Measurements from ENCODE around the gene FCER2. TPM values are rescaled to one million over a fixed set of nuclear protein-coding genes. Genes with fewer than 3 reads are reported as not detected.
A peak's percentile ranks its signal among the peaks of the same experiment; 100 is the strongest.
"Not testable (repeated sequence)": the region's sequence is repeated elsewhere in the genome, so short reads cannot be mapped to it uniquely, and the experiment has no call there.

Gene FCER2
- under 1 TPM in 3 of 4 donors, not detected in 1; 0.15 to 0.29 (median 0.17) TPM for polyA plus RNA-seq (ENCODE audit: insufficient read length in 4 of 4)

GRCh38 chr19:7701654-7702457 lies at the start of gene FCER2:
Gene FCER2 (minus strand): TSS chr19:7702131. CDS start chr19:7699760, 2,371 bp downstream.
- DNase-seq (ENCODE audit: low read depth in 4 of 4, low spot score in 3 of 4), result no peak

GRCh38 chr19:7751157-7751783 lies 49.3 kb upstream of the FCER2 start:
- DNase-seq (ENCODE audit: low read depth in 4 of 4, low spot score in 3 of 4), result no peak

- DNase-seq (ENCODE audit: low read depth in 4 of 4, low spot score in 3 of 4), result peak; percentile 13 to 35 (median 14)
Observed at GRCh38 chr19:7748756-7749155, 46.8 kb upstream of the FCER2 start.

GRCh38 chr19:7748171-7748570 lies 46.2 kb upstream of the FCER2 start:
- DNase-seq (ENCODE audit: low read depth in 4 of 4, low spot score in 3 of 4), result no peak

GRCh38 chr19:7746903-7747884 lies 45.3 kb upstream of the FCER2 start, which contains the start of gene CD209:
Gene CD209 (minus strand): TSS chr19:7747534. CDS start chr19:7747511, 23 bp downstream.
- DNase-seq (ENCODE audit: low read depth in 4 of 4, low spot score in 3 of 4), result peak in 1 of 4 donors; percentile 11

- DNase-seq (ENCODE audit: low read depth in 4 of 4, low spot score in 3 of 4), result not testable (repeated sequence)
Observed at GRCh38 chr19:7746306-7746705, 44.4 kb upstream of the FCER2 start.

- no peak for DNase-seq (ENCODE audit: low read depth in 4 of 4, low spot score in 3 of 4)
Observed at GRCh38 chr19:7744871-7745650, 43.1 kb upstream of the FCER2 start.

GRCh38 chr19:7744199-7744786 lies 42.4 kb upstream of the FCER2 start:
- no peak for DNase-seq (ENCODE audit: low read depth in 4 of 4, low spot score in 3 of 4)

- DNase-seq (ENCODE audit: low read depth in 4 of 4, low spot score in 3 of 4), result no peak
Observed at GRCh38 chr19:7743425-7743841, 41.5 kb upstream of the FCER2 start.

GRCh38 chr19:7742991-7743390 lies 41.1 kb upstream of the FCER2 start:
- no peak for DNase-seq (ENCODE audit: low read depth in 4 of 4, low spot score in 3 of 4)

- no peak for DNase-seq (ENCODE audit: low read depth in 4 of 4, low spot score in 3 of 4)
Observed at GRCh38 chr19:7742575-7742974, 40.6 kb upstream of the FCER2 start.

- DNase-seq (ENCODE audit: low read depth in 4 of 4, low spot score in 3 of 4), result no peak
Observed at GRCh38 chr19:7740682-7741054, 38.7 kb upstream of the FCER2 start.

- no peak for DNase-seq (ENCODE audit: low read depth in 4 of 4, low spot score in 3 of 4)
Observed at GRCh38 chr19:7739801-7740681, 38.1 kb upstream of the FCER2 start.

- no peak for DNase-seq (ENCODE audit: low read depth in 4 of 4, low spot score in 3 of 4)
Observed at GRCh38 chr19:7739211-7739755, 37.4 kb upstream of the FCER2 start.

GRCh38 chr19:7738023-7738422 lies 36.1 kb upstream of the FCER2 start:
- DNase-seq (ENCODE audit: low read depth in 4 of 4, low spot score in 3 of 4), result no peak

GRCh38 chr19:7737215-7737614 lies 35.3 kb upstream of the FCER2 start:
- no peak for DNase-seq (ENCODE audit: low read depth in 4 of 4, low spot score in 3 of 4)

GRCh38 chr19:7736148-7736547 lies 34.2 kb upstream of the FCER2 start:
- DNase-seq (ENCODE audit: low read depth in 4 of 4, low spot score in 3 of 4), result no peak
